Skeletal muscle cell (primary cell): Measurements from ENCODE around the gene PTPRT.

ENCODE experiments used
- DNase-seq: peaks from one replicate; pipeline ENCODE4 v3.0.0-alpha.2; 2010; ENCODE audit warnings: low read depth
- H3K4me3 ChIP-seq: 2 replicates; pipeline ENCODE4 v1.5.1; 2011; ENCODE audit warnings: low read depth, mild to moderate bottlenecking, control low read depth, low read length, moderate library complexity

Gene PTPRT

GRCh38 chr20:42988319-42988718, 201.4 kb downstream of the PTPRT start:
- DNase-seq, result no peak
- H3K4me3 ChIP-seq, result no peak overlapping the region

DNA sequence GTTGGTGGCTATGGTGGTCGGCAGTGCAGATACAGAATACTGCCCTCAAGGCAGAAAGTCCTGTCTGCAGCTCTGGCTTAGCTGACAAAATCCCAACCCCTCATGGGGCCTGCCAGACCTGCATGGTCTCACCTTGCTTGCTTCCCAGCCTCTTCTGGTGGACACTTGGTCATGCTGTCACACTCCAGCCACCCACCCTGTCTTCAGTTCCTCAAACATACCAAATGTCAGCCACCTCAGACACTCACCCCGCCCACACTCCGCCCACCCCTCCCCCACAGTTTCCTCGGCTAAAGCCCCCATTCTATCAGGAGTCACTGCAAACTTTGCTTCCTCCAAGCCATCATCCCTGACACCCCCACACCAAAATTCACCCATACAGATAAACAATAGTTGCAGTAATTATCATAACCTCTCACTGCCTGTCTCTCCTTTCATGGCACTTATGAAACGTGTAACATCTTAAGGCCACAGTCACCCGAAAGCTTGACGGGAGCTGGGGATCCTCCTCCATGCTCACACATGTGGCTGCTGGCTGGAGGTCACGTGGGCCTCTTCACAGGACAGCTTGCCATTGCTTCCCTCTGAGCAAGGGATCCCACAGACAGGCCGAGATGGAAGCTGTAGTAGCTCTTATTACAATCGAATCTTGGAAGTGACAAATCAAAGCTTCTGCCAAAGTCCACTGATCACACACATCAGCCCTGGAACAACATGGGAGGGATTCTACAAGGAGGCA, 202.2 kb downstream of the PTPRT start:
- no peak for DNase-seq
- H3K4me3 ChIP-seq, result no peak overlapping the region

- no peak overlapping the region for H3K4me3 ChIP-seq
- DNase-seq, result no peak
Observed at GRCh38 chr20:42986143-42986773, 203.4 kb downstream of the PTPRT start.

DNA sequence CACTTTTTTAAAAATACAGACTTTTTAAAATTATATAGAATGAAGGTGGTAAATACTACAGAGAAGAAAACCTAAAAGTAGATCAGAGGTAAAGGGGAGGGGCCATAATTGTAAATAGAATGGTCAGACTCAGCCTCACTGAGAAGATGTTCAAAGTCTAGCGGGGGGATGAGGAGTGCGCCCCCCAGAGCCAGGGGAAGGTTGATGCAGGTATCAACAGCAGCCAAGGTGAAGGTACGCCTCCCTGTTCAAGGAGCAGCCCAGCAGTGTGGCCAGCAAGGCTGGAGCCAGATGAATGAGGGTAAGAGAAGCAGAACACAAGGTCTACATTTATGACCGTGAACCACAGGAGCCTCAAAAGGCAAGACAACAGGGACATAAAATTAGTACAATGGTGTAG, 204.1 kb downstream of the PTPRT start:
- no peak for DNase-seq
- H3K4me3 ChIP-seq, result no peak overlapping the region

DNA sequence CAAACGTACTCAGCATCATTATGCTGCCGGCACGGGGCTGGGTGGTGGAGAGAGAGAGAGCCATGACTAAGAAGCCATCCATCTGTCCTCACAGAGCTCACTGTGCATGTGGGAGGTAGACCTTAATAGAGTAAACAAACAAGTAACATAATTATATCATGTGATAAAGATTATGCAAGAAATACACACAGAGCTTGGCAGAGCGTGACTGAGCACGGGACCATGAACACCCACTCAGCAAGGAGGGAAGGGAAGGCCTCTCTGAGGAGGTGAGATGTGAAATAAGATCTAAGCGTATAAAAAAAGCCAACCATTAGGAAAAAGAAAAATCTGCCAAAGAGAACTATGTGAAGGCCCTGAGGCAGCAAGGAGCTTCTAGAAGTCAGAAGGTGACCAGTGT, 207.5 kb downstream of the PTPRT start:
- no peak overlapping the region for H3K4me3 ChIP-seq
- no peak for DNase-seq

- H3K4me3 ChIP-seq, result no peak overlapping the region
- no peak for DNase-seq
Observed at GRCh38 chr20:42981253-42981652, 208.5 kb downstream of the PTPRT start.

DNA sequence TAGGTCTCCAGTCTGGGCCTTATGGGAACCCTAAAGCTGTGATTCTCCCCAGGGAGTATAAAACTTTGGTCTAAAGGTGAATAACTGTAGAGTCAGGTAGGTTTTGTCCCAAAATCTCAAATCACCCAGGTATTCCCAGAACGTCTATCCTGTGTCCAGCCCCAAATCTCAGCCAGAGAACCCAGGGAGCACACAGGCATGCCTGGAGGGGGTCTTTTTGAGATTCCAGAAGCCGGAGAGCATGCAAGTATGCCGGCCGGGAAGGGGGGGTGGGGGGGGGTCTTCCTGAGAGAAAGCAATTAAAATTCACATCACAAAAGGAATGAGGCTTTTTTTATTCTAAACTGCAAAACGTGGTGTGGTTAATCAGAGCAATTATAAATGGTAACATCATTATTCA, 210.0 kb downstream of the PTPRT start:
- H3K4me3 ChIP-seq, result no peak overlapping the region
- no peak for DNase-seq

- H3K4me3 ChIP-seq, result no peak overlapping the region
- no peak for DNase-seq
Observed at GRCh38 chr20:42978184-42978974, 211.3 kb downstream of the PTPRT start.

- no peak overlapping the region for H3K4me3 ChIP-seq
- DNase-seq, result no peak
Observed at GRCh38 chr20:42975974-42976373, 213.7 kb downstream of the PTPRT start.

DNA sequence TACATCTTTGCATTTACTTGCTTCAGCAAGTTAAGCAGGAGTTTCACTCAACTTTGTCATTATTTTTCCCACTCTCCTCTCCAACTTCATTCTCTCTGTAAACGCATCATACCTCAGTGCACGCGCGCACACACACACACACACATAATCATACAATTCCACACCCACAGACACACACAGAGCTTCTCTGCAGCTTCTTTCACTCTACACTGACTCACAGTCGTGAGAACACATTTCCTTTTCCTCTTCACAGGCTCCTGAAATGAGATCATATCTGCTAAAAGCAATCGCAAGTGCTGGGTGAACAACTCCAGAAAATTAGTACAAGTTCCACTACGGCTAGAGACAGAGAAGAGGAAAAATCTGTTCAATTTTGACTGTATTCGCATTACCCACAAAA, 215.4 kb downstream of the PTPRT start:
- no peak for DNase-seq
- H3K4me3 ChIP-seq, result no peak overlapping the region

DNA sequence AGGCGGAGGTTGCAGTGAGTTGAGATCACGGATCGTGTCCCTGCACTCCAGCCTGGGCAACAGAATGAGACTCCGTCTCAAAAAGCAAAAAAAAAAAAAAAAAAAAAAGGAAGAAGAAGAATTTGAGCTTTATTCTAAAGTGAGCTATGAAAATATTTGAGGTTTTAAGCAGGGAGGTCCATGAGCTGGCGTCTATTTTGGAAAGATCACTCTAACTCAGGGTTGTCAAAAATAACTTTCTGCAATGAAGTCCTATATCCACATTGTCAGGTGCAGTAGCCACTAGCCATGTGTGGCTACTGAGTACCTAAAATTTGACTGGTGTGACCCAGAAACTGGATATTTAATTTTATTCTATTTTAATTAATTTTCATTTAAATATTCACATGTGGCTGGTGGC, 217.1 kb downstream of the PTPRT start:
- DNase-seq, result no peak
- H3K4me3 ChIP-seq, result no peak overlapping the region

DNA sequence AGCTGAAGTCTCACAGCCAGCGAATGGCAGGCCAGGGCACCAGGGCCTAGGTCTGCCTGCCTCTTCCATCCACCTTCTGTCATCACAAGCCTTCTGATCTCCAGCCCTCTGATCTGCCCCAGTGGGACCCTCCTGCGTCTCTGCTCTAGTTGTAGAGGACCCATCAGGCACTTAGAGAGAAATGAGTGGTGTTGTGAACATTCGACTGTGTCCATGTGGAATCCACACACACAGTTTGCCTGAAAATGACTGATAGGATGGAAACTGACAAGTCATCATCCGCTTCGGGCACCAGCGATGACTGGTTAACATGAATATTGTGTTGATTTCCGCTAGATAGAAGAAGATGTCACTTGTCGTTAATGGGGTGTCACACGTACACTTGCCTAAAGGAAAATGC, 221.0 kb downstream of the PTPRT start:
- H3K4me3 ChIP-seq, result no peak overlapping the region
- no peak for DNase-seq

DNA sequence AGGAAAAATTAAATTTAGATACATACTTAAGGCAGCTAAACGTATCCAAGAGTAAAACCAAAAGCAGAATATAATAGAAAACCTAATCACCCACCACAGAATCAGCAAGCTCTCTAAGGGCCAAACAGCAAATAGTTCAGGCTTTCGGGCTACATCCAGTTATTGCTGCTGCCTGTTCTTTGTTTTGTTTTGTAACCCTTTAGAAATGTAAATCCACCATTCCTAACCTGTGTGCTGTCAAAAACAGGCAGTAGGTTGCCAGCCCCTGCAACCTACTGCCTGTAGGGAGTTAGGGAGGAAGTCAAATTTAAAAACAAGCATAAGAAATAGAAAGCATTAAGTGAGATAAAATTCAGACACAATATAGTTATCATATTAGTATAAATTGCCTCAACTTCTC, 225.9 kb downstream of the PTPRT start:
- DNase-seq, result no peak
- no peak overlapping the region for H3K4me3 ChIP-seq

DNA sequence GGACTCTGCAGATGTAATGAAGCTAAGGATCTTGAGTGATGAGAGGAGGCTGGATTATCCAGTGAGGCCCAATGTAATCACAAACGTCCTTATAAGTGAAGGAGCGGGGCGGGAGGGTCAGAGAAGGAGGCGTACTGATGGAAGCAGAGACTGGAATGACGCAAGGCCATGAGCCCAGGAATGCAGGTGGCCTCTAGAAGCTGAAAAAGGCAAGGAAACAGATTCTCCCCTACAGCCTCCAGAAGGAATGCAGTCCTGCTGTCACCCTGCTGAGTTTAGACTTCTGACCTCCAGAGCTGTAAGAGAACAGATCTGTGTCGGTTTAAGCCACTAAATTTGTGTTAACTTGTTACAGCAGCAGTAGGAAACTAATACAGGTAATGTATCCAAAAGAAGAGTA, 227.9 kb downstream of the PTPRT start:
- no peak overlapping the region for H3K4me3 ChIP-seq
- no peak for DNase-seq

- no peak overlapping the region for H3K4me3 ChIP-seq
- DNase-seq, result no peak
Observed at GRCh38 chr20:42959996-42960395, 229.7 kb downstream of the PTPRT start.

GRCh38 chr20:42958367-42959069, 231.2 kb downstream of the PTPRT start:
- H3K4me3 ChIP-seq, result no peak overlapping the region
- DNase-seq, result no peak

GRCh38 chr20:42957704-42958095, 232.0 kb downstream of the PTPRT start:
- no peak for DNase-seq
- no peak overlapping the region for H3K4me3 ChIP-seq

- H3K4me3 ChIP-seq, result no peak overlapping the region
- DNase-seq, result no peak
Observed at GRCh38 chr20:42957018-42957703, 232.5 kb downstream of the PTPRT start.

DNA sequence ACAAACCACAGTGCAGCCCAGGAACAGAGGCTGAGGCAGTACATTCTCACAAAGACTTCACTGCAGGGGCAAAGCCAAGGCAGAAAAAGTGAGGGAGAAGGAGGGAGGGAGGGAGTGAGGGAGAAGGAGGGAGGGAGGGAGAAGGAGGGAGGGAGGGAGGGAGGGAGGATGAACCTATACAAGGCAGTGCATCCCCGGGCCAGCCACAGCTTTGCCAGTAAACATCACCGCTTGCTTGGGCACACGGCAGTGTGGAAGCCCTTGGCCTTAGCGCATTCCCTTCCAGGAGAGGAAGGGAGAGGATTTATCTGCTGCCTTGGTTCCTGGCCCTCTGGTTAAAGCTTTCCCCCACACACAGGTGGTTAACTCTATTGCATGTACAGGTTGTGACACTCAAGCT, 234.0 kb downstream of the PTPRT start:
- no peak overlapping the region for H3K4me3 ChIP-seq
- DNase-seq, result no peak

GRCh38 chr20:42954951-42955350, 234.8 kb downstream of the PTPRT start:
- no peak overlapping the region for H3K4me3 ChIP-seq
- DNase-seq, result no peak
